GM19452 (cell line): ENCODE results near the gene TMPRSS2.

ENCODE experiments used
- ATAC-seq: cut with Tn5 transposase; IDR thresholded peaks from one replicate; pipeline ENCODE4 v1.9.1; 2021; ENCODE audit not compliant: unreplicated experiment

Gene TMPRSS2

GRCh38 chr21:41451753-41452676 is 55.9 kb downstream of the TMPRSS2 start:
- no peak for ATAC-seq

GRCh38 chr21:41449613-41450012 is 58.3 kb downstream of the TMPRSS2 start:
- no peak for ATAC-seq

GRCh38 chr21:41447356-41447755 is 60.6 kb downstream of the TMPRSS2 start:
- no peak for ATAC-seq

GRCh38 chr21:41446586-41446985 is 61.4 kb downstream of the TMPRSS2 start:
- ATAC-seq: no peak

GRCh38 chr21:41445465-41445862 is 62.5 kb downstream of the TMPRSS2 start:
- no peak for ATAC-seq

- ATAC-seq: no peak
Measured at GRCh38 chr21:41444703-41445464, 63.1 kb downstream of the TMPRSS2 start.

- no peak for ATAC-seq
Measured at GRCh38 chr21:41443562-41443961, 64.4 kb downstream of the TMPRSS2 start.

- no peak for ATAC-seq
Measured at GRCh38 chr21:41442481-41443186, 65.3 kb downstream of the TMPRSS2 start.

- ATAC-seq: no peak
Measured at GRCh38 chr21:41441546-41441945, 66.4 kb downstream of the TMPRSS2 start.

GRCh38 chr21:41439248-41439647 is 68.7 kb downstream of the TMPRSS2 start:
- ATAC-seq: no peak

- no peak for ATAC-seq
Measured at GRCh38 chr21:41438425-41439113, 69.4 kb downstream of the TMPRSS2 start.

GRCh38 chr21:41437729-41438128 is 70.2 kb downstream of the TMPRSS2 start:
- ATAC-seq: no peak

GRCh38 chr21:41435706-41436105 is 72.3 kb downstream of the TMPRSS2 start:
- no peak for ATAC-seq

GRCh38 chr21:41433566-41433965 is 74.4 kb downstream of the TMPRSS2 start:
- no peak for ATAC-seq

- ATAC-seq: no peak
Measured at GRCh38 chr21:41432562-41433460, 75.1 kb downstream of the TMPRSS2 start.

GRCh38 chr21:41431788-41432548 is 76.0 kb downstream of the TMPRSS2 start:
- peak; percentile 78 for ATAC-seq

- ATAC-seq: no peak
Measured at GRCh38 chr21:41429925-41430491, 78.0 kb downstream of the TMPRSS2 start.

- no peak for ATAC-seq
Measured at GRCh38 chr21:41429305-41429704, 78.7 kb downstream of the TMPRSS2 start.

- ATAC-seq: no peak
Measured at GRCh38 chr21:41428847-41429246, 79.1 kb downstream of the TMPRSS2 start.
